Ovary (tissue), 3 donors: Measurements from ENCODE around the gene FBLN2.

Source experiments
- CTCF ChIP-seq, 3 donors: fragments of 450-650 bp in 2 of 3; fragments of 200-600 bp in 1 of 3; IDR thresholded peaks; one replicate each; pipeline versions ENCODE4 v1.5.1 to v1.8.0; 2016 to 2022; ENCODE audit warnings: antibody characterized with exemption in 3 of 3, mild to moderate bottlenecking in 1 of 3
- EP300 ChIP-seq: sonication (generic); formaldehyde crosslinking; IDR thresholded peaks from one replicate; pipeline ENCODE4 v1.6.1; 2017; ENCODE audit warnings: antibody characterized with exemption
- POLR2A ChIP-seq: fragments of 450-650 bp; IDR thresholded peaks from one replicate; pipeline ENCODE4 v1.6.1; 2017; ENCODE audit warnings: antibody characterized with exemption, mild to moderate bottlenecking, moderate library complexity
- donor health status: DM: no; HTN: no; CAD: no.

- TF ChIP-seq CTCF (IDR thresholded peaks at IDR 0.05) (no peak), POLR2A (no peak), EP300 (no peak)
Observed at GRCh38 chr3:13533885-13534301, 15.0 kb upstream of the FBLN2 start.
